ENCODE data around the gene SNX22.

SNX22 gene

DNA sequence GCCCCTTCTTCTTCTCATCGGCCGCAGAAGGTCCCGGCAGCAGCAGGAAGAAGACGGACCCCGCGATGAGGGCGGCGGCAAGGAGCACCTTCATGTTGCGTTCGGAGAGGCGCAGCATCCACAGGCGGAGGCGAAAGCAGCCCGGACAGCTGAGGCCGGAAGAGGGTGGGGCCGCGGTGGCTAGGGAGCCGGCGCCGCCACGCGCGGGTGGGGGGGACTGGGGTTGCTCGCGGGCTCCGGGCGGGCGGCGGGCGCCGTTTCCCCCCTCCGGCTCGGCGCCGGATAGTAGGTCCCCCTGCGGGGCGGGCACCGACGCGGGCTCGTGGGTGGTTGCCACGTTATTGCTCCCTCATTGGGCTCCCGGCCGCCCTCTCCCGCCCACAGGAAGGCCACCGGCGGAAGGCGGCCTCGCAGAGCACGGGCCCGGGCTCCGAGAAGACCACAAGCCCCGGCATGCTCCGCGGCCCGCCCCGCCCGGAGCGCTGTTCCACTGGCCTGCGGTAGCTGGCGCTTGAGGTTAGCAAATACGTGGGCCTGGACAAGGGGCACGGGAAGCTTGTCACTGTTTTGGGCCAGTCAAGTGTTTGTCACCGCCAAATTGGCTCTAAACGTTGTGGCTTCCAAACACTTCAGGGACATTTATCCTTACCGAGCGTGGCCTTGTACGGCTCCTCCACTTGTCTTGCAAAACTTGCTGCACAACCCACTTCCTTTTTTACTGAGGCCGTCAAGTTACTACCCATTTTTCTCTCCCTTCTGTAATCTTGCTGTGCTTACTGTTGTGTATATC lies 11.5 kb downstream of the SNX22 start, which contains the start of gene PPIB:
PPIB (minus strand) TSS at position 154 of the 790 bp plus-strand sequence; CDS start at position 118, 36 bp downstream.
- TF ChIP-seq ZFP3 (CRISPR knock-in tag; IDR thresholded peaks at IDR 0.05) (0 out of 2 replicates have a peak, but pooled peaks have one; percentile 17), GLIS3 (CRISPR knock-in tag; IDR thresholded peaks at IDR 0.05) (no peak)
- TF ChIP-seq, protein P1, sequence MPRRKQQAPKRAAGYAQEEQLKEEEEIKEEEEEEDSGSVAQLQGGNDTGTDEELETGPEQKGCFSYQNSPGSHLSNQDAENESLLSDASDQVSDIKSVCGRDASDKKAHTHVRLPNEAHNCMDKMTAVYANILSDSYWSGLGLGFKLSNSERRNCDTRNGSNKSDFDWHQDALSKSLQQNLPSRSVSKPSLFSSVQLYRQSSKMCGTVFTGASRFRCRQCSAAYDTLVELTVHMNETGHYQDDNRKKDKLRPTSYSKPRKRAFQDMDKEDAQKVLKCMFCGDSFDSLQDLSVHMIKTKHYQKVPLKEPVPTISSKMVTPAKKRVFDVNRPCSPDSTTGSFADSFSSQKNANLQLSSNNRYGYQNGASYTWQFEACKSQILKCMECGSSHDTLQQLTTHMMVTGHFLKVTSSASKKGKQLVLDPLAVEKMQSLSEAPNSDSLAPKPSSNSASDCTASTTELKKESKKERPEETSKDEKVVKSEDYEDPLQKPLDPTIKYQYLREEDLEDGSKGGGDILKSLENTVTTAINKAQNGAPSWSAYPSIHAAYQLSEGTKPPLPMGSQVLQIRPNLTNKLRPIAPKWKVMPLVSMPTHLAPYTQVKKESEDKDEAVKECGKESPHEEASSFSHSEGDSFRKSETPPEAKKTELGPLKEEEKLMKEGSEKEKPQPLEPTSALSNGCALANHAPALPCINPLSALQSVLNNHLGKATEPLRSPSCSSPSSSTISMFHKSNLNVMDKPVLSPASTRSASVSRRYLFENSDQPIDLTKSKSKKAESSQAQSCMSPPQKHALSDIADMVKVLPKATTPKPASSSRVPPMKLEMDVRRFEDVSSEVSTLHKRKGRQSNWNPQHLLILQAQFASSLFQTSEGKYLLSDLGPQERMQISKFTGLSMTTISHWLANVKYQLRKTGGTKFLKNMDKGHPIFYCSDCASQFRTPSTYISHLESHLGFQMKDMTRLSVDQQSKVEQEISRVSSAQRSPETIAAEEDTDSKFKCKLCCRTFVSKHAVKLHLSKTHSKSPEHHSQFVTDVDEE (CRISPR knock-in tag; IDR thresholded peaks at IDR 0.05): 0 out of 2 replicates have a peak, but pooled peaks have one; percentile 32
- ATAC-seq: peak; percentile 98

DNA sequence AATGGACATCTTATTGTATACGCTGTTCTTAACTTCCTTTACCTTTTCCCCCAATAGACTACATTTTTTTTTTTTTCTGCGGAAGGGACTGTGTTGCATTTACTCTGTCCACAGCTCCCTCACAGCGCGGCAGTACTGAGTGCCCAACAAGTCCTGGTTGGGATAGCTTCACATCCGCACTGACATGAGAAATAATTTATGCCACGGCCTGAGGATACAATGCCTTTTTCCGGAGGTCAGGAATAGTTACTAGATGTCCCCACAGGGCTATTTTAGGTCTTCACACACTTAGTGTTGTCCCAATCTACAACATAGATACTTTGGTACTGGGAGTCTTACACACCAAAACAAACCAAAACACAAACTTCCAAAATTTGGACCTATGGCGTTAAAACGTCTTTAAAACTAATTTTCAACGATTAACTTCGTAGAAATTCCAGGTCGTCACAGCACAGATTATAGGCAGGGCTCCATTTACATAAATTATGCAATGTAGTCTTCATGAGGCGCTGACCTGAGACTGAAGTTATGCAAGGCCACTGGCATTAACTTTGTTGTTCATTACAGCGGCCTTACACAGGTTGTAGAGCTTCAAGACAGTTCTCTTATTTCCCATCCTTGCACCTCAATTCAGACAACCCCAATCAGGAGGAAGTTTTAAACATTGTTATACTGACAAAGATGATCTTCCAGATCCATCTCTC lies 12.3 kb downstream of the SNX22 start:
- peak; percentile 8 for ATAC-seq
- no peak for TF ChIP-seq ESRRG (CRISPR knock-in tag; IDR thresholded peaks at IDR 0.05)

DNA sequence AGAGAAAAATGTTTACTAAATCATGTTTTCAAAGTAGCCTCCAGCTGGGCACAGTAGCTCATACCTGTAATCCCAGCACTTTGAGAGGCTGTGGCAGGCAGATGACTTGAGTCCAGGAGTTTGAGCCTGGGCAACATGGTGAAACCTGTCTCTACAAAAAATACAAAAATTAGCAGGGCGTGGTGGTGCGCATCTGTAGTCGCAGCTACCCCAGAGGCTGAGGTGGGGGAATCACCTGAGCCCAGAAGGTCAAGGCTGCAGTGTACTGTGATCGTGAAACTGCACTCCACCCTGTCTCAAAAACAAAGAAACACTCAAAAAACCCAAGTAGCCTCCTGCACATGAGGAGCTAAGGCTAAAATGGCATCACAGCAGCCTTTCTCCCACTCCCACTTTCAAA lies 12.9 kb downstream of the SNX22 start:
- no peak for TF ChIP-seq BACH2 (CRISPR knock-in tag; IDR thresholded peaks at IDR 0.05; ENCODE audit: borderline replicate concordance)
- no peak for TF ChIP-seq GLIS3 (CRISPR knock-in tag; IDR thresholded peaks at IDR 0.05)
- TF ChIP-seq PPARA (CRISPR knock-in tag; IDR thresholded peaks at IDR 0.05; ENCODE audit: borderline replicate concordance): no peak
- TF ChIP-seq, protein P1 (CRISPR knock-in tag; IDR thresholded peaks at IDR 0.05): no peak
- TF ChIP-seq RARB (CRISPR knock-in tag; IDR thresholded peaks at IDR 0.05): no peak
- TF ChIP-seq ESRRG (CRISPR knock-in tag; IDR thresholded peaks at IDR 0.05): no peak
- TF ChIP-seq, protein P2, sequence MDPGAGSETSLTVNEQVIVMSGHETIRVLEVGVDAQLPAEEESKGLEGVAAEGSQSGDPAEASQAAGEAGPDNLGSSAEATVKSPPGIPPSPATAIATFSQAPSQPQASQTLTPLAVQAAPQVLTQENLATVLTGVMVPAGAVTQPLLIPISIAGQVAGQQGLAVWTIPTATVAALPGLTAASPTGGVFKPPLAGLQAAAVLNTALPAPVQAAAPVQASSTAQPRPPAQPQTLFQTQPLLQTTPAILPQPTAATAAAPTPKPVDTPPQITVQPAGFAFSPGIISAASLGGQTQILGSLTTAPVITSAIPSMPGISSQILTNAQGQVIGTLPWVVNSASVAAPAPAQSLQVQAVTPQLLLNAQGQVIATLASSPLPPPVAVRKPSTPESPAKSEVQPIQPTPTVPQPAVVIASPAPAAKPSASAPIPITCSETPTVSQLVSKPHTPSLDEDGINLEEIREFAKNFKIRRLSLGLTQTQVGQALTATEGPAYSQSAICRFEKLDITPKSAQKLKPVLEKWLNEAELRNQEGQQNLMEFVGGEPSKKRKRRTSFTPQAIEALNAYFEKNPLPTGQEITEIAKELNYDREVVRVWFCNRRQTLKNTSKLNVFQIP (CRISPR knock-in tag; IDR thresholded peaks at IDR 0.05; ENCODE audit: borderline replicate concordance, low read depth): no peak
- TF ChIP-seq OSR1 (CRISPR knock-in tag; IDR thresholded peaks at IDR 0.05): no peak
- TF ChIP-seq, protein P3, sequence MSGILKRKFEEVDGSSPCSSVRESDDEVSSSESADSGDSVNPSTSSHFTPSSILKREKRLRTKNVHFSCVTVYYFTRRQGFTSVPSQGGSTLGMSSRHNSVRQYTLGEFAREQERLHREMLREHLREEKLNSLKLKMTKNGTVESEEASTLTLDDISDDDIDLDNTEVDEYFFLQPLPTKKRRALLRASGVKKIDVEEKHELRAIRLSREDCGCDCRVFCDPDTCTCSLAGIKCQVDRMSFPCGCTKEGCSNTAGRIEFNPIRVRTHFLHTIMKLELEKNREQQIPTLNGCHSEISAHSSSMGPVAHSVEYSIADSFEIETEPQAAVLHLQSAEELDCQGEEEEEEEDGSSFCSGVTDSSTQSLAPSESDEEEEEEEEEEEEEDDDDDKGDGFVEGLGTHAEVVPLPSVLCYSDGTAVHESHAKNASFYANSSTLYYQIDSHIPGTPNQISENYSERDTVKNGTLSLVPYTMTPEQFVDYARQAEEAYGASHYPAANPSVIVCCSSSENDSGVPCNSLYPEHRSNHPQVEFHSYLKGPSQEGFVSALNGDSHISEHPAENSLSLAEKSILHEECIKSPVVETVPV (CRISPR knock-in tag; IDR thresholded peaks at IDR 0.05): no peak

DNA sequence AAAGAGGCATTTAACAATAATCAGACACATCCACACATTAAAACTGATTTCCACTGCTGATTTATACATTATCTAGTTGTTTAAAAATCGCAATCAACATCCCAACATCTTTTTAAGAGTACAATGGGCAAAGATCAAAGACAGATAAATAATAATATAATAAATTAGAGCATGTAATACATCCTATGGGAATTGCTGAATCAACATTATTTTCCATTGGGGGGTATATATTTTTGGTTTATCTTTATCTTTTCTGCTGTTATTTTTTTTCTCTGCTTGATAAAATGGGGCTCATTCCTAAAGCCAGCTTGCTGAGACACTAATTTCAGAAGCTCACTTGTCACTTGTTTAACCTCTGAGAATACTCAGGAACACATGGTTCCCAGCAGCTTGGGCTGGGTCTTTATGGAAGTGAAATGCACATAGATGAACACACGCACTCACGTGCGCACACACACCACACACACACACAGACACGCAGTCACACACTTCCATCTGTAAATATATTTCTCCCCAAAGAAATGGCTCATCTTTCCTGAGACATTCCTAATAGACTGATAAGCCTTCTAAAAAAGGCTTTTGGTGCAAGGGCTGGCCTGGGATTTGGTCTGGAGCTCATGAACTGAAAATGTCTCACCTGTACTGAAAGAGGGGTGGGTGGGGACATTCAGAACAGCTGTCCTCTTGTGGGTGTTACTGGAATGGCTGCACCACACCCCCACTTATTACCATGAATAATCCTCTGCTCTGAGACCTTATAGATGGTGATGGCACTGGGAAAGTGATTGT lies 14.8 kb downstream of the SNX22 start:
- TF ChIP-seq BACH2 (CRISPR knock-in tag; IDR thresholded peaks at IDR 0.05; ENCODE audit: borderline replicate concordance) (no peak), ZFP3 (CRISPR knock-in tag; IDR thresholded peaks at IDR 0.05) (no peak), ZC3H10 (CRISPR knock-in tag; IDR thresholded peaks at IDR 0.05) (no peak), TCF4 (CRISPR knock-in tag; IDR thresholded peaks at IDR 0.05; ENCODE audit: borderline replicate concordance) (no peak), PPARA (CRISPR knock-in tag; IDR thresholded peaks at IDR 0.05; ENCODE audit: borderline replicate concordance) (no peak), SNAI2 (CRISPR knock-in tag; IDR thresholded peaks at IDR 0.05) (no peak), GLIS3 (CRISPR knock-in tag; IDR thresholded peaks at IDR 0.05) (no peak)
- TF ChIP-seq, protein P4, sequence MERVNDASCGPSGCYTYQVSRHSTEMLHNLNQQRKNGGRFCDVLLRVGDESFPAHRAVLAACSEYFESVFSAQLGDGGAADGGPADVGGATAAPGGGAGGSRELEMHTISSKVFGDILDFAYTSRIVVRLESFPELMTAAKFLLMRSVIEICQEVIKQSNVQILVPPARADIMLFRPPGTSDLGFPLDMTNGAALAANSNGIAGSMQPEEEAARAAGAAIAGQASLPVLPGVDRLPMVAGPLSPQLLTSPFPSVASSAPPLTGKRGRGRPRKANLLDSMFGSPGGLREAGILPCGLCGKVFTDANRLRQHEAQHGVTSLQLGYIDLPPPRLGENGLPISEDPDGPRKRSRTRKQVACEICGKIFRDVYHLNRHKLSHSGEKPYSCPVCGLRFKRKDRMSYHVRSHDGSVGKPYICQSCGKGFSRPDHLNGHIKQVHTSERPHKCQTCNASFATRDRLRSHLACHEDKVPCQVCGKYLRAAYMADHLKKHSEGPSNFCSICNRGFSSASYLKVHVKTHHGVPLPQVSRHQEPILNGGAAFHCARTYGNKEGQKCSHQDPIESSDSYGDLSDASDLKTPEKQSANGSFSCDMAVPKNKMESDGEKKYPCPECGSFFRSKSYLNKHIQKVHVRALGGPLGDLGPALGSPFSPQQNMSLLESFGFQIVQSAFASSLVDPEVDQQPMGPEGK (CRISPR knock-in tag; IDR thresholded peaks at IDR 0.05; ENCODE audit: borderline replicate concordance): no peak
- TF ChIP-seq, protein P3 (CRISPR knock-in tag; IDR thresholded peaks at IDR 0.05): no peak
- TF ChIP-seq, protein P2 (CRISPR knock-in tag; IDR thresholded peaks at IDR 0.05; ENCODE audit: borderline replicate concordance, low read depth): no peak
- ATAC-seq: no peak

More for the DNA sequence above, 12.9 kb downstream of the SNX22 start:
- no peak for ATAC-seq
